RWPE2 (cell line): ENCODE results near the gene P3H2.

Experiments used
- ATAC-seq: fragments of 200-7000 bp; cut with Tn5 transposase; 3 replicates; pipeline ENCODE4 v1.9.1; 2021; ENCODE audit warnings: low read depth
- DNase-seq: peaks from one replicate; pipeline ENCODE4 v3.0.0-alpha.2; 2020; ENCODE audit warnings: low spot score
- H3K27ac ChIP-seq: fragments of 450-650 bp; 2 replicates; pipeline ENCODE4 v1.5.1; 2017; ENCODE audit warnings: mild to moderate bottlenecking; ENCODE audit not compliant: poor library complexity, severe bottlenecking
- H3K27me3 ChIP-seq: fragments of 250-450 bp; sonication (Bioruptor Pico); 2 replicates; pipeline ENCODE4 v1.5.1; 2021; ENCODE audit warnings: mild to moderate bottlenecking, moderate library complexity; ENCODE audit not compliant: insufficient read depth, poor library complexity, severe bottlenecking
- H3K36me3 ChIP-seq: fragments of 250-450 bp; sonication (Bioruptor Pico); 2 replicates; pipeline ENCODE4 v1.5.1; 2020; ENCODE audit warnings: low read depth, mild to moderate bottlenecking, moderate library complexity
- H3K4me1 ChIP-seq: fragments of 250-450 bp; sonication (Bioruptor Pico); 2 replicates; pipeline ENCODE4 v1.5.1; 2021; ENCODE audit warnings: mild to moderate bottlenecking, moderate library complexity; ENCODE audit not compliant: insufficient read depth, poor library complexity, severe bottlenecking
- H3K4me3 ChIP-seq: fragments of 250-450 bp; sonication (Bioruptor Pico); 2 replicates; pipeline ENCODE4 v1.5.1; 2021; ENCODE audit warnings: mild to moderate bottlenecking, moderate library complexity; ENCODE audit not compliant: severe bottlenecking
- H3K9me3 ChIP-seq: fragments of 250-450 bp; sonication (Bioruptor Pico); 2 replicates; pipeline ENCODE4 v1.5.1; 2021; ENCODE audit warnings: mild to moderate bottlenecking, moderate library complexity; ENCODE audit not compliant: severe bottlenecking
- TF ChIP-seq, protein P1 (sequence below): fragments of 450-650 bp; IDR thresholded peaks from one replicate; pipeline ENCODE4 v1.5.1; 2017; ENCODE audit warnings: mild to moderate bottlenecking, moderate library complexity; ENCODE audit not compliant: poor library complexity, severe bottlenecking

P3H2 gene

DNA sequence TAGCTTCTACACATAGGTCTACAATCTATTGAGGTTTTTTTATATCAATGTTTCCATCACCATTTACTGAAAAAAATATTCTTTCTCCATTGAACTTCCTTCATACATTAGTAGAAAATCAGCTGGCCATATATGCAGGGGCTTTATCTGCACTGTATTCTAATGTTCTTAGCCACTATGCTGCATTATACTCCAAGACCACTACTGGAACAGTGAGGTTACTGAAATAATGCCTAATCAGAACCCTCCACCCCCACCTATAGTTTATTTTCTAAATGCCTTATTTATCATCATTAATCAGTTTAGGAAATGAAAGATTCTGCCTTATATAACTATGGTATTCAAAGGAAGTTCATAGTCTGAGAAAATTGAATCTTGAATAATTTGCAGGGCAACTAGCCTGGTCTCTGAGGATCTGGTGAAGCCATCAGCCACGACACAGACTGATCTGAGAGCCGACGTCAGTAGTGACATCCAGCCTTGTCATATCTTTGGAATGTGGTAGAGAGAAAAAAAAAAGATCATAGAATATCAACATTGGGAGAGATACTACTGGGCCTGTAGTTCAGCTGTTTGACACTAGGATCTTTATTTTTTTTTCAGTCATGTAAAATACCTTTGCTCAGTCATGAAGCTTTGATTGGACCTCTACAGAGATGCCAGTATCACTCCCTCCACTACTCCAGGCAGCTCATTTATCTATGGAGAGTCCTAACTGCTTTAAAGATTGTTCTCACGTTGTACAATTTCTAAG lies 66.6 kb downstream of the P3H2 start:
- no peak for DNase-seq
- Histone ChIP-seq H3K4me1 (peaks cover 12% of the 10 kb centered on the region), H3K4me3 (no peak overlapping the region), H3K27me3 (no peaks in the 10 kb centered on the region), H3K9me3 (no peaks in the 10 kb centered on the region), H3K36me3 (no peaks in the 10 kb centered on the region), H3K27ac (no peak overlapping the region)
- TF ChIP-seq, protein P1, sequence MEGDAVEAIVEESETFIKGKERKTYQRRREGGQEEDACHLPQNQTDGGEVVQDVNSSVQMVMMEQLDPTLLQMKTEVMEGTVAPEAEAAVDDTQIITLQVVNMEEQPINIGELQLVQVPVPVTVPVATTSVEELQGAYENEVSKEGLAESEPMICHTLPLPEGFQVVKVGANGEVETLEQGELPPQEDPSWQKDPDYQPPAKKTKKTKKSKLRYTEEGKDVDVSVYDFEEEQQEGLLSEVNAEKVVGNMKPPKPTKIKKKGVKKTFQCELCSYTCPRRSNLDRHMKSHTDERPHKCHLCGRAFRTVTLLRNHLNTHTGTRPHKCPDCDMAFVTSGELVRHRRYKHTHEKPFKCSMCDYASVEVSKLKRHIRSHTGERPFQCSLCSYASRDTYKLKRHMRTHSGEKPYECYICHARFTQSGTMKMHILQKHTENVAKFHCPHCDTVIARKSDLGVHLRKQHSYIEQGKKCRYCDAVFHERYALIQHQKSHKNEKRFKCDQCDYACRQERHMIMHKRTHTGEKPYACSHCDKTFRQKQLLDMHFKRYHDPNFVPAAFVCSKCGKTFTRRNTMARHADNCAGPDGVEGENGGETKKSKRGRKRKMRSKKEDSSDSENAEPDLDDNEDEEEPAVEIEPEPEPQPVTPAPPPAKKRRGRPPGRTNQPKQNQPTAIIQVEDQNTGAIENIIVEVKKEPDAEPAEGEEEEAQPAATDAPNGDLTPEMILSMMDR = no peak
- ATAC-seq = peak; percentile 88

DNA sequence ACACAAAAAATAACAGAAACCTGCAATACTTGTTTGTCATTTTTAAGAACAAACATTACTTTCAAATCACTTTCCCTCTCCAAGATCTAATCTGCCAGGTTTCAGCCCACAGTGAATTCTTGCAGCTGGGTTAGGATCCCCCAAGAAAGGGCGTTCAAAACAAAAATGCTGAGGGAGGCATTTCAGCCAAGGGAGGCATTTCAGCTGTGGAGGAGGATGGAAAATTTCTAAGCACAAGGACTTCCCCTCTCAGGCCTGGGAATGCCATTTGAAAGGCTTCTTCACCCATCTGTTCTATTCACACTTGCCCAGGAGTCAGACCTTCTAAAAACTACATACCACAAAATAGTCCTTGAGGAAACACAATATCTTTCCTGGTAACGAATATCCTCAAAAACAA lies 69.1 kb downstream of the P3H2 start:
- ATAC-seq (no peak), DNase-seq (no peak)
- peaks cover 19% of the 10 kb centered on the region for H3K4me1 ChIP-seq
- no peaks in the 10 kb centered on the region for H3K36me3 ChIP-seq
- H3K27me3 ChIP-seq = no peaks in the 10 kb centered on the region
- no peaks in the 10 kb centered on the region for H3K9me3 ChIP-seq
- TF ChIP-seq, protein P1 = no peak
- H3K4me3 ChIP-seq = no peak overlapping the region
- H3K27ac ChIP-seq = no peak overlapping the region

DNA sequence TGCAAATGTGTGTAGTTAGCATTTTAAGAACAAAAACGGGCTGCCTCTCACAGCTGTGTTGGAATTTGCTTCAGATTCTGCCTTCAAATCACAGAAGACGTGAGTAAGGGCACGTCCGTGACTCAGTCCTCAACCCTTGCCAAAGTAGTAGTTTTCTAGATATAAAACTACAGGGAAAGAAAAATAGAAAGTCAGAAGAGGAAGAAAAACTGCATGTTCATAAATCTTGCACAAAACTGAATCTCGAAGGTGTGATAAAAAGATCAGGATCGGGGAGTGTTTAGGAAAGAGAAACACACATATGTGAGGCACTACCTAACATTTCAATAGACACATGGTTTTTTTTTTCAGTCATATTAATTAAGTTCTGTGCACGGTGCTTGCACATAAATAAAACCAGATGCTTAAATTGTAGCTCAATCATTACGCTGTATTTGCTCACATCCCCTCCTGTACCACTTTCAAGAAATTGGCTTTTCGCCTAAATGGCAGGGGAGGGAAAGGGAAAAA lies 71.7 kb downstream of the P3H2 start:
- no peak for DNase-seq
- no peaks in the 10 kb centered on the region for H3K9me3 ChIP-seq
- H3K27me3 ChIP-seq = no peaks in the 10 kb centered on the region
- TF ChIP-seq, protein P1 = no peak
- peaks cover 13% of the 10 kb centered on the region for H3K4me1 ChIP-seq
- H3K36me3 ChIP-seq = no peaks in the 10 kb centered on the region
- ATAC-seq = peak; percentile 88
- peak overlapping the region; percentile 2 for H3K4me3 ChIP-seq
- H3K27ac ChIP-seq = peak overlapping the region; percentile 56

DNA sequence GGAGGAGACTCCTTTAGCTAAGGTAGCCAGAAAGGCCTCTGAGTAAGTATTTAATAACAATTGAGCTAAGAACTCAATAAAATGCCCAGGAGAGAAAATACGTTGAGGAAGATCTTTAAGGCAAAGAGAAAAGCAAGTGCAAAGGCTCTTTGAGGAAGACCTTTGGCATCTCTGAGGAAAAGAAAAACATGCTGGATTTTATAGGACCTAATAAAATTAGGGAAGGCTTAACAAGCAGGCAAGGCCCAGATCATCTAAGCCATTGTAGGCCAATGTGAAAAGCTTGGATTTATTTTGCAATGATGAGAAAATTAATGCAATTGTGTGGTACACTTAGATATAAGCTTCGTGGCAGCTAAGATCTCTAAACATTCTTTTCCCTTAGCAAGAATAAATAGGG lies 75.7 kb downstream of the P3H2 start:
- H3K4me1 ChIP-seq = peaks cover 10% of the 10 kb centered on the region
- no peaks in the 10 kb centered on the region for H3K9me3 ChIP-seq

More for the DNA sequence above, 75.7 kb downstream of the P3H2 start:
- Histone ChIP-seq H3K27ac (no peak overlapping the region), H3K36me3 (no peaks in the 10 kb centered on the region), H3K4me3 (no peak overlapping the region), H3K27me3 (no peaks in the 10 kb centered on the region)
- ATAC-seq (no peak), DNase-seq (no peak)
- TF ChIP-seq, protein P1 = no peak
